ENCODE data around the gene ZG16. TPM values are rescaled to one million over a fixed set of nuclear protein-coding genes. Genes with fewer than 3 reads are reported as not detected.
"Not testable (repeated sequence)": the region's sequence is repeated elsewhere in the genome, so short reads cannot be mapped to it uniquely, and the experiment has no call there.

ZG16 gene
- polyA plus RNA-seq, 1 donor from 2014 or later, result not detected

- H3K4me2 ChIP-seq (ENCODE audit: low read length), result no peak overlapping the region
- no peaks in the 10 kb centered on the region for H3K9me2 ChIP-seq (ENCODE audit: insufficient read depth, low read length)
- no peaks in the 10 kb centered on the region for H3K36me3 ChIP-seq (ENCODE audit: insufficient read depth, low read length)
- TF ChIP-seq EP300 (conservative IDR thresholded peaks at IDR 0.05; ENCODE audit: poor library complexity, severe bottlenecking), result no peak
- no peak overlapping the region for H3K4me3 ChIP-seq (ENCODE audit: low read length)
- H3F3A ChIP-seq (ENCODE audit: insufficient read depth, low read length, poor library complexity, severe bottlenecking), result no peaks in the 10 kb centered on the region
- no peaks in the 10 kb centered on the region for H4K20me1 ChIP-seq (ENCODE audit: insufficient read depth)
- H3K27ac ChIP-seq (ENCODE audit: low read length), result no peak overlapping the region
- no peak overlapping the region for H2AFZ ChIP-seq (ENCODE audit: low read depth, low read length)
- no peaks in the 10 kb centered on the region for H3K27me3 ChIP-seq (ENCODE audit: insufficient read depth, low read depth, low read length)
- H3K79me2 ChIP-seq (replicated peaks; ENCODE audit: insufficient read depth, low read length), result no peaks in the 10 kb centered on the region
- H3K9me3 ChIP-seq (ENCODE audit: low read length), result no peaks in the 10 kb centered on the region
- no peak overlapping the region for H3K9ac ChIP-seq (ENCODE audit: low read length)
Observed at GRCh38 chr16:29757950-29758466, 20.0 kb upstream of the ZG16 start.

DNA sequence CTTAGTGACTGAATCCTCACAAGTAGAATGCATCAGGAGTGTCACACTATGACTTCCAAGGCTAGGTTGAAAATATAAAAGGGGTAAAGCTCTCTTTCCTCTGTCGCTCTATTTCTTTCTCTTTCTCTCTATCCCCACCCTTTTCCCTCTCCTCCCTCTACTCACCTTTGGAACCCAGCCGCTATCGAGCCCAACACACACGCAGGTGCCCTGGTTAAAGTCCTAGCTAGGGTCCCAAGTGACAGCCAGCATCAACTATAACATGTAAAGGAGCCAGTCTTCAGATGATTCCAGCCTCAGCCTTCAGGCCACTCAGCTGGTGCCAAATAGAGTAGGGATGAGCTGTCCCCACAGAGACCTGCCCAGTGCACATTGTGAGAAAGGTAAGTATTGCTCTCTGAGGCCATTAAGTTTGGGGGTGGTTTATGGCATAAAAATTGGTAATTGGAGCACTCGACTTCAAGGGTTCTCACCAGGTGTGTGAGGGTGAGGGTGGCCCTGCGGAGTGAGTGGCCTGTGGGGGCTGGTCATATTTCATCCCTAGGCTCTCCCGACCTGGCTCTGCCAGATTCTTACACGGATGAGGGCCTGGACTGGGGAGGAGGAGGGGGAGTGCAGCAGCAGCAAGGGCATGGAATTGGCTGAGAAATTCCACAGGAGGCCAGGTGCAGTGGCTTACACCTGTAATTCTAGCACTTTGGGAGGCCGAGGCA lies 17.3 kb upstream of the ZG16 start:
- no peak overlapping the region for H3K9ac ChIP-seq (ENCODE audit: low read length)
- no peak for TF ChIP-seq POLR2AphosphoS5 (IDR thresholded peaks at IDR 0.05)
- no peak for TF ChIP-seq SMC3 (conservative IDR thresholded peaks at IDR 0.05; ENCODE audit: poor library complexity)
- no peak for TF ChIP-seq TAF1 (IDR thresholded peaks at IDR 0.05; ENCODE audit: low read depth)
- TF ChIP-seq RAD21 (conservative IDR thresholded peaks at IDR 0.05), result no peak
- TF ChIP-seq EZH2 (IDR thresholded peaks at IDR 0.05; ENCODE audit: borderline replicate concordance, insufficient read depth, low read length, poor library complexity, severe bottlenecking), result no peak
- TF ChIP-seq, protein P1, sequence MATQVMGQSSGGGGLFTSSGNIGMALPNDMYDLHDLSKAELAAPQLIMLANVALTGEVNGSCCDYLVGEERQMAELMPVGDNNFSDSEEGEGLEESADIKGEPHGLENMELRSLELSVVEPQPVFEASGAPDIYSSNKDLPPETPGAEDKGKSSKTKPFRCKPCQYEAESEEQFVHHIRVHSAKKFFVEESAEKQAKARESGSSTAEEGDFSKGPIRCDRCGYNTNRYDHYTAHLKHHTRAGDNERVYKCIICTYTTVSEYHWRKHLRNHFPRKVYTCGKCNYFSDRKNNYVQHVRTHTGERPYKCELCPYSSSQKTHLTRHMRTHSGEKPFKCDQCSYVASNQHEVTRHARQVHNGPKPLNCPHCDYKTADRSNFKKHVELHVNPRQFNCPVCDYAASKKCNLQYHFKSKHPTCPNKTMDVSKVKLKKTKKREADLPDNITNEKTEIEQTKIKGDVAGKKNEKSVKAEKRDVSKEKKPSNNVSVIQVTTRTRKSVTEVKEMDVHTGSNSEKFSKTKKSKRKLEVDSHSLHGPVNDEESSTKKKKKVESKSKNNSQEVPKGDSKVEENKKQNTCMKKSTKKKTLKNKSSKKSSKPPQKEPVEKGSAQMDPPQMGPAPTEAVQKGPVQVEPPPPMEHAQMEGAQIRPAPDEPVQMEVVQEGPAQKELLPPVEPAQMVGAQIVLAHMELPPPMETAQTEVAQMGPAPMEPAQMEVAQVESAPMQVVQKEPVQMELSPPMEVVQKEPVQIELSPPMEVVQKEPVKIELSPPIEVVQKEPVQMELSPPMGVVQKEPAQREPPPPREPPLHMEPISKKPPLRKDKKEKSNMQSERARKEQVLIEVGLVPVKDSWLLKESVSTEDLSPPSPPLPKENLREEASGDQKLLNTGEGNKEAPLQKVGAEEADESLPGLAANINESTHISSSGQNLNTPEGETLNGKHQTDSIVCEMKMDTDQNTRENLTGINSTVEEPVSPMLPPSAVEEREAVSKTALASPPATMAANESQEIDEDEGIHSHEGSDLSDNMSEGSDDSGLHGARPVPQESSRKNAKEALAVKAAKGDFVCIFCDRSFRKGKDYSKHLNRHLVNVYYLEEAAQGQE (IDR thresholded peaks at IDR 0.05; ENCODE audit: borderline replicate concordance), result no peak
- TF ChIP-seq EP300 (conservative IDR thresholded peaks at IDR 0.05; ENCODE audit: poor library complexity, severe bottlenecking), result no peak
- TF ChIP-seq, protein P2, sequence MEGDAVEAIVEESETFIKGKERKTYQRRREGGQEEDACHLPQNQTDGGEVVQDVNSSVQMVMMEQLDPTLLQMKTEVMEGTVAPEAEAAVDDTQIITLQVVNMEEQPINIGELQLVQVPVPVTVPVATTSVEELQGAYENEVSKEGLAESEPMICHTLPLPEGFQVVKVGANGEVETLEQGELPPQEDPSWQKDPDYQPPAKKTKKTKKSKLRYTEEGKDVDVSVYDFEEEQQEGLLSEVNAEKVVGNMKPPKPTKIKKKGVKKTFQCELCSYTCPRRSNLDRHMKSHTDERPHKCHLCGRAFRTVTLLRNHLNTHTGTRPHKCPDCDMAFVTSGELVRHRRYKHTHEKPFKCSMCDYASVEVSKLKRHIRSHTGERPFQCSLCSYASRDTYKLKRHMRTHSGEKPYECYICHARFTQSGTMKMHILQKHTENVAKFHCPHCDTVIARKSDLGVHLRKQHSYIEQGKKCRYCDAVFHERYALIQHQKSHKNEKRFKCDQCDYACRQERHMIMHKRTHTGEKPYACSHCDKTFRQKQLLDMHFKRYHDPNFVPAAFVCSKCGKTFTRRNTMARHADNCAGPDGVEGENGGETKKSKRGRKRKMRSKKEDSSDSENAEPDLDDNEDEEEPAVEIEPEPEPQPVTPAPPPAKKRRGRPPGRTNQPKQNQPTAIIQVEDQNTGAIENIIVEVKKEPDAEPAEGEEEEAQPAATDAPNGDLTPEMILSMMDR (IDR thresholded peaks at IDR 0.05; ENCODE audit: poor library complexity, severe bottlenecking), result no peak
- TF ChIP-seq MXI1 (conservative IDR thresholded peaks at IDR 0.05; ENCODE audit: poor library complexity, severe bottlenecking), result no peak
- H3K27ac ChIP-seq (ENCODE audit: low read length), result no peak overlapping the region
- H3K4me2 ChIP-seq (ENCODE audit: low read length), result no peak overlapping the region
- no peaks in the 10 kb centered on the region for H3K36me3 ChIP-seq (ENCODE audit: insufficient read depth, low read length)
- no peak overlapping the region for H2AFZ ChIP-seq (ENCODE audit: low read depth, low read length)
- H3K27me3 ChIP-seq (ENCODE audit: insufficient read depth, low read depth, low read length), result no peaks in the 10 kb centered on the region
- no peak overlapping the region for H3K4me3 ChIP-seq (ENCODE audit: low read length)
- no peaks in the 10 kb centered on the region for H4K20me1 ChIP-seq (ENCODE audit: insufficient read depth)
- H3K79me2 ChIP-seq (replicated peaks; ENCODE audit: insufficient read depth, low read length), result no peaks in the 10 kb centered on the region
- no peaks in the 10 kb centered on the region for H3F3A ChIP-seq (ENCODE audit: insufficient read depth, low read length, poor library complexity, severe bottlenecking)
- H3K9me3 ChIP-seq (ENCODE audit: low read length), result no peaks in the 10 kb centered on the region
- H3K9me2 ChIP-seq (ENCODE audit: insufficient read depth, low read length), result no peaks in the 10 kb centered on the region

- H3K9me3 ChIP-seq (ENCODE audit: low read length); H3K4me3 ChIP-seq (ENCODE audit: low read length); H2AFZ ChIP-seq (ENCODE audit: low read depth, low read length); H4K20me1 ChIP-seq (ENCODE audit: insufficient read depth); H3F3A ChIP-seq (ENCODE audit: insufficient read depth, low read length, poor library complexity, severe bottlenecking); H3K4me2 ChIP-seq (ENCODE audit: low read length); H3K27ac ChIP-seq (ENCODE audit: low read length); H3K9ac ChIP-seq (ENCODE audit: low read length); H3K9me2 ChIP-seq (ENCODE audit: insufficient read depth, low read length); H3K36me3 ChIP-seq (ENCODE audit: insufficient read depth, low read length); H3K79me2 ChIP-seq (replicated peaks; ENCODE audit: insufficient read depth, low read length); H3K27me3 ChIP-seq (ENCODE audit: insufficient read depth, low read depth, low read length): not testable (repeated sequence)
Observed at GRCh38 chr16:29761280-29761651, 16.8 kb upstream of the ZG16 start.
